ENCODE measurements around the gene TSSK6.
A peak's percentile ranks its signal among the peaks of the same experiment; 100 is the strongest.
"Not testable (repeated sequence)": the region's sequence is repeated elsewhere in the genome, so short reads cannot be mapped to it uniquely, and the experiment has no call there.

TSSK6 gene

DNA sequence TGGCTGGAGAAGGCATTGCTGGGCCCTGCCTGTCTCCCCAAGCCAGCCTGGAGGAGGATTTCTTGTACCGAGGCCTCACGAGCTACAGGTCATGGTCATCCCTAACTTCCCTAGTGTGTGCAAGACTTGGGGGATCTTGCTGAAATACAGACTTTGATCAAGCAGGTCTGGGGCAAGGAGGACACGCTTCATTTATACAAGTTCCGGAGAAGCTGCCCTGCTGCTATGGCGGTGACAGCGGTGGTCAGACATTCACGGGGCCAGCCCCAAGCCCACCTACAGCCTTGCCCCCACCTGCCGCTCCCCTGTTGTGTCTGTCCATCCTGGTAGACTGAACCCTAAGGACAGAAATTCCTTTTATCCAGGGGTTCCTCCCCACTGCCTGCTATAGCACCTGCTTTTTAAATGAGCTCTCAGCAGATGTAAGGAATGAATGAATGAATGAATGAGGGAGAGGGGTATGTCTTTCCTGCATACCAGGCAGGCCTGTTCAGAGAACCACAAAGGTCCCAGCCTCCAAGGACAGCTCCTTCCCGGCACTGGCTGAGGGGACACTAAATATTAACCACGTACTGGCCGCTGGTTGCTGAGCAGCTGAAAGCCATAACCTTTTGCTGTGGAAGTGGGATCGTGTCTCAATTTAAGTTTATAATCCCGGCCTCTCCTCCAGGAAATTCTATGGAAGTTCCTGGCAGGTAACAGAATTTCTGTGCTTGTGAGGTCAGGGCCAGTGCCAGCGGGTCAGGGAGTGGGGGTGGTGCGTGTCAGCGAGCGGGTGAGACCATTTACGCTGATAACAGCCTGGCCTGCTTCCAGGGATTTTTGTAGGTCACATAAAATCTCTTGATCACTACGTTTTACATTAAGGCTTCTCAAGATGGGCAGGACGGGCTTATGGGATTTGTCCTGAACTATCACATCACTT lies 27.1 kb downstream of the TSSK6 start:
- no peak for DNase-seq (ENCODE audit: low spot score)

- DNase-seq (ENCODE audit: low spot score) = no peak
Observed at GRCh38 chr19:19487077-19487949, 28.0 kb downstream of the TSSK6 start.

GRCh38 chr19:19486343-19487076 lies 28.8 kb downstream of the TSSK6 start:
- DNase-seq (ENCODE audit: low spot score) = no peak

- DNase-seq (ENCODE audit: low spot score) = no peak
Observed at GRCh38 chr19:19485998-19486290, 29.4 kb downstream of the TSSK6 start.

GRCh38 chr19:19485161-19485997 lies 30.0 kb downstream of the TSSK6 start:
- DNase-seq (ENCODE audit: low spot score) = no peak

DNA sequence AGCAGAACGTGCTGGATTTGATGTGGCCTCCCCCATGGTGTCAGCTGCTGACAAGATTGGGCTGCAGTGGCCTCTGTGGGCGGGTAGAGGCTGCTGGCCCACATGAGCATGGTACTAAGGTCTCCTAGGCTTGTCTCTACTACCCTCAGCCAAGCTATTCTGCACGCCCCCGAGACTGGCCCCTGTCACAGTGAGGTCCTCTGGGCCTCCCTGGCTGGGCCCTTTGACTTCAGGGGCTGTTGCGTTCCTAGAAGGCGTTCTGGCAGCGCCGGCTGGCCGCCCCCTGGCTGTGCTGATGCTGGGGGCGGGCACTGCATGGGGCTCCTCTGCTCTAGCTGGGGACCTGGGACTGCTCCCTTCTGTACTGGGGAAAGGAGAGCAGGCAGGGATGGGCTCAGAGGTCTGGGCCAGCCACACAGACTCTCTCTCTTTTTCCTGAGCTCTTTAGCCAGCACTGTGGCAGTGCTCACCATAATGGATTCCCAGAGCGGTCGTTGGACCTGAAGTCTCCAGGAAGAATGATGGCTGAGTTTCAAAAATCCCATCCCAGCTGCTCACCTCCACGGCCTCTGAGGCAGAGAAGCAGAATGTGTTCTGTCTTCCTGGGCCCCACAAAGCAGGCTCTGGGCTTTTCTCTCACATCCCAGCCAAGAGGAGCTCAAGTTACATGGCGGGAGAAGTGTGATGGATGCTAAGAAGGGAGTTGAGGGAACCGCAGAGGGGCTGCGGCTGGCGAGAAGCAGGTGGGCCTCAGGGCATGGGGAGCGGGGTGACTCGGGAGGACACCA lies 32.3 kb downstream of the TSSK6 start:
- no peak for DNase-seq (ENCODE audit: low spot score)

- no peak for DNase-seq (ENCODE audit: low spot score)
Observed at GRCh38 chr19:19480688-19481087, 34.7 kb downstream of the TSSK6 start.

GRCh38 chr19:19477705-19478383 lies 37.5 kb downstream of the TSSK6 start:
- no peak for DNase-seq (ENCODE audit: low spot score)

GRCh38 chr19:19475849-19476828 lies 39.2 kb downstream of the TSSK6 start:
- DNase-seq (ENCODE audit: low spot score) = peak; percentile 25

GRCh38 chr19:19475015-19475765 lies 40.2 kb downstream of the TSSK6 start:
- no peak for DNase-seq (ENCODE audit: low spot score)

GRCh38 chr19:19472106-19472505 lies 43.2 kb downstream of the TSSK6 start:
- DNase-seq (ENCODE audit: low spot score) = not testable (repeated sequence)

DNA sequence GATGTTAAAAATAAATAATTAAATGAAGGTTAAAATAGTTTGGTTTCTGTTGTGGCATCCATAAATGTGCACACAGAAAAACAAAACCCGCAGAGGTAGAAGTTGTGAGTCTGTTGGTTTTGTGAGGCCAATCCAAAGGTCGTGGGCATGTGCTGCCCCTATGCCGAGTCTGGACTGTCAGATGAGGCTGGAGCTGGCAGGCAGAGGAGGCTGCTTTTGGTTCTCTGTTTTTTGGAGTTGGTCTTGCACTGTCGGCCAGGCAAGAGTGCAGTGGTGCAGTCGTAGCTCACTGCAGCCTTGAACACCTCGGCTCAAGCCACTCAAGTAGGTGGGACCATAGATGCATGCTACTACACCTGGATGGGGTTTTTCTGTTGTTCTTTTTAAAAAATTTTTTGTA lies 43.7 kb downstream of the TSSK6 start:
- no peak for DNase-seq (ENCODE audit: low spot score)

GRCh38 chr19:19470579-19470978 lies 44.8 kb downstream of the TSSK6 start:
- DNase-seq (ENCODE audit: low spot score) = no peak

GRCh38 chr19:19468424-19469050 lies 46.8 kb downstream of the TSSK6 start:
- peak; percentile 45 for DNase-seq (ENCODE audit: low spot score)

GRCh38 chr19:19466201-19466600 lies 49.1 kb downstream of the TSSK6 start:
- DNase-seq (ENCODE audit: low spot score) = no peak

DNA sequence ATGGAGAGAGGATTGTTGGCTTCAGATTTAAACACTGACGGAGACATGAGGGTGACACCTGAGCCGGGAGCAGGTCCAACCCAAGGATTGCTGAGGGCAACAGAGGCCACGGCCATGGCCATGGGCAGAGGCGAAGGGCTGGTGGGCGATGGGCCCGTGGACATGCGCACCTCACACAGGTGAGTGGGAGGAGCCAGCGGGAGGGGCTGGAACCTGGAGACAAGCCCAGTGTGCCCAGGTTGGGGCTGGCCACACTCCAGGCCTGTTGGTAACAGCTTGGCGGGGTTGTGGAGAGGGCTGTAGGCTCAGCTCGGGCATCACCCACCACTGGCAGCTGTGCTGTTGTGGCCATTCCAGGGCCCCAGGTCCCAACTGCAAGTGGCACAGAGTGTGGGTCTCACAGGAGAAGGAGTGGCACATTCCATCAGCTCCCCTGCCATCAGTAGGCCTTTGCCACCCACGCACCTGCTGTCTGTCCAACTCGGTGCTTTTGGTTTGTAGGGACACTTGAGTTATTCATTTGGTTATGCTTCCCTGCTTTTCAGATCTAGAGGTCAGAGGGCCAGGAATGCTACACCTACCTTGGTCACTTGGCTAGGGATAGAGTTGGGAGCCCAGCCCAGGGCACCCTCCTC lies 49.8 kb downstream of the TSSK6 start:
- no peak for DNase-seq (ENCODE audit: low spot score)

All from SW480 (cell line).